ENCODE results near the gene TMEM54. TPM values are rescaled to one million over a fixed set of nuclear protein-coding genes. Genes with fewer than 3 reads are reported as not detected.

The TMEM54 gene
- total and polyA plus RNA-seq, 4 donors = 0.92 to 10.9 (median 2.6) TPM

- Histone ChIP-seq H3K9ac (ENCODE audit: low read depth in 1 of 2, low read length in 2 of 2) (no peak overlapping the region), H3K27ac (ENCODE audit: low read depth in 1 of 2, low read length in 2 of 2) (no peak overlapping the region), H3K27me3 (ENCODE audit: control insufficient read depth in 4 of 4, insufficient read depth in 4 of 4, low read length in 3 of 4) (no peaks in the 10 kb centered on the region), H3K36me3 (ENCODE audit: control insufficient read depth in 4 of 4, insufficient read depth in 3 of 4, low read depth in 1 of 4, low read length in 3 of 4) (no peaks in the 10 kb centered on the region), H3K4me1 (ENCODE audit: control insufficient read depth in 4 of 4, insufficient read depth in 4 of 4, low read length in 3 of 4) (peaks cover 0 to 3% (median under 1%) of the 10 kb centered on the region in 4 donors), H3K4me3 (ENCODE audit: low read depth in 1 of 3, low read length in 3 of 3) (no peak overlapping the region), H3K9me3 (ENCODE audit: control insufficient read depth in 4 of 4, low read length in 3 of 4) (no peaks in the 10 kb centered on the region)
- WGBS = 84% methylated on average over 2 of the region's 2 CpGs
- TF ChIP-seq RAD21 (IDR thresholded peaks at IDR 0.05) (no peak), FOXA2 (IDR thresholded peaks at IDR 0.05) (no peak), MAX (IDR thresholded peaks at IDR 0.05) (no peak), NR2F2 (IDR thresholded peaks at IDR 0.05) (no peak), GABPA (IDR thresholded peaks at IDR 0.05 in 1 of 2, conservative IDR thresholded peaks at IDR 0.05 in 1 of 2) (no peak), CTCF (IDR thresholded peaks at IDR 0.05; ENCODE audit: low read depth, low read length, missing input control) (no peak), ZBTB33 (IDR thresholded peaks at IDR 0.05) (no peak), SP1 (IDR thresholded peaks at IDR 0.05) (no peak), HNF4A (conservative IDR thresholded peaks at IDR 0.05) (no peak), ATF3 (IDR thresholded peaks at IDR 0.05) (no peak), YY1 (IDR thresholded peaks at IDR 0.05) (no peak), JUND (IDR thresholded peaks at IDR 0.05) (no peak), FOXA1 (IDR thresholded peaks at IDR 0.05) (no peak), EGR1 (IDR thresholded peaks at IDR 0.05; ENCODE audit: low read depth in 2 of 2) (no peak)
- TF ChIP-seq, protein P1, sequence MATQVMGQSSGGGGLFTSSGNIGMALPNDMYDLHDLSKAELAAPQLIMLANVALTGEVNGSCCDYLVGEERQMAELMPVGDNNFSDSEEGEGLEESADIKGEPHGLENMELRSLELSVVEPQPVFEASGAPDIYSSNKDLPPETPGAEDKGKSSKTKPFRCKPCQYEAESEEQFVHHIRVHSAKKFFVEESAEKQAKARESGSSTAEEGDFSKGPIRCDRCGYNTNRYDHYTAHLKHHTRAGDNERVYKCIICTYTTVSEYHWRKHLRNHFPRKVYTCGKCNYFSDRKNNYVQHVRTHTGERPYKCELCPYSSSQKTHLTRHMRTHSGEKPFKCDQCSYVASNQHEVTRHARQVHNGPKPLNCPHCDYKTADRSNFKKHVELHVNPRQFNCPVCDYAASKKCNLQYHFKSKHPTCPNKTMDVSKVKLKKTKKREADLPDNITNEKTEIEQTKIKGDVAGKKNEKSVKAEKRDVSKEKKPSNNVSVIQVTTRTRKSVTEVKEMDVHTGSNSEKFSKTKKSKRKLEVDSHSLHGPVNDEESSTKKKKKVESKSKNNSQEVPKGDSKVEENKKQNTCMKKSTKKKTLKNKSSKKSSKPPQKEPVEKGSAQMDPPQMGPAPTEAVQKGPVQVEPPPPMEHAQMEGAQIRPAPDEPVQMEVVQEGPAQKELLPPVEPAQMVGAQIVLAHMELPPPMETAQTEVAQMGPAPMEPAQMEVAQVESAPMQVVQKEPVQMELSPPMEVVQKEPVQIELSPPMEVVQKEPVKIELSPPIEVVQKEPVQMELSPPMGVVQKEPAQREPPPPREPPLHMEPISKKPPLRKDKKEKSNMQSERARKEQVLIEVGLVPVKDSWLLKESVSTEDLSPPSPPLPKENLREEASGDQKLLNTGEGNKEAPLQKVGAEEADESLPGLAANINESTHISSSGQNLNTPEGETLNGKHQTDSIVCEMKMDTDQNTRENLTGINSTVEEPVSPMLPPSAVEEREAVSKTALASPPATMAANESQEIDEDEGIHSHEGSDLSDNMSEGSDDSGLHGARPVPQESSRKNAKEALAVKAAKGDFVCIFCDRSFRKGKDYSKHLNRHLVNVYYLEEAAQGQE (IDR thresholded peaks at IDR 0.05) = no peak
- no peak for DNase-seq (ENCODE audit: low spot score)
Measured at GRCh38 chr1:32928285-32928684, 27.1 kb upstream of the TMEM54 start.

- TF ChIP-seq SP1 (IDR thresholded peaks at IDR 0.05) (no peak), NR2F2 (IDR thresholded peaks at IDR 0.05) (no peak)
- Histone ChIP-seq H3K36me3 (ENCODE audit: control insufficient read depth in 4 of 4, insufficient read depth in 3 of 4, low read depth in 1 of 4, low read length in 3 of 4) (no peaks in the 10 kb centered on the region), H3K9me3 (ENCODE audit: control insufficient read depth in 4 of 4, low read length in 3 of 4) (no peaks in the 10 kb centered on the region), H3K27ac (ENCODE audit: low read depth in 1 of 2, low read length in 2 of 2) (no peak overlapping the region), H3K4me3 (ENCODE audit: low read depth in 1 of 3, low read length in 3 of 3) (no peak overlapping the region), H3K9ac (ENCODE audit: low read depth in 1 of 2, low read length in 2 of 2) (no peak overlapping the region), H3K4me1 (ENCODE audit: control insufficient read depth in 4 of 4, insufficient read depth in 4 of 4, low read length in 3 of 4) (peaks cover 0 to 3% (median 0%) of the 10 kb centered on the region in 4 donors), H3K27me3 (ENCODE audit: control insufficient read depth in 4 of 4, insufficient read depth in 4 of 4, low read length in 3 of 4) (no peaks in the 10 kb centered on the region)
- WGBS = 96% methylated on average over 2 of the region's 2 CpGs
- no peak for DNase-seq (ENCODE audit: low spot score)
Measured at GRCh38 chr1:32927441-32927840, 26.3 kb upstream of the TMEM54 start.
